HepG2 (cell line): ENCODE results near the gene VWA1. TPM values are rescaled to one million over a fixed set of nuclear protein-coding genes. Genes with fewer than 3 reads are reported as not detected.

ENCODE experiments used
- BHLHE40 ChIP-seq: IDR thresholded peaks from 2 replicates; pipeline ENCODE4 v1.6.1; 2011; ENCODE audit warnings: low read length, improper control_type of control experiment
- BORCS8-MEF2B ChIP-seq: sonication (generic); formaldehyde crosslinking; IDR thresholded peaks from 2 replicates; pipeline ENCODE4 v1.8.0; 2022; ENCODE audit warnings: mild to moderate bottlenecking, missing genetic modification reagents
- HES4 ChIP-seq: sonication (generic); formaldehyde crosslinking; IDR thresholded peaks from 2 replicates; pipeline ENCODE4 v1.9.0; 2021; ENCODE audit warnings: mild to moderate bottlenecking, missing genetic modification reagents, borderline replicate concordance
- HMGXB4 ChIP-seq, 2 experiments: sonication (generic) in 1 of 2; formaldehyde crosslinking in 1 of 2; IDR thresholded peaks; 2 replicates each; pipeline versions ENCODE4 v1.4.0 to v1.6.1; 2018 to 2020; ENCODE audit warnings: missing genetic modification reagents in 2 of 2, borderline replicate concordance in 1 of 2, low read depth in 1 of 2, mild to moderate bottlenecking in 1 of 2, missing biosample characterization in 1 of 2
- HNRNPH1 ChIP-seq: fragments of 200-400 bp; formaldehyde crosslinking; optimal IDR thresholded peaks from 2 replicates; pipeline ENCODE3; 2017; ENCODE audit warnings: mild to moderate bottlenecking, low read depth, low read length
- MBNL3 ChIP-seq: fragments of 250-450 bp; sonication (Bioruptor Pico); conservative IDR thresholded peaks from 2 replicates; pipeline ENCODE4 v1.8.0; 2022; ENCODE audit warnings: mild to moderate bottlenecking, inconsistent platforms
- NONO ChIP-seq, 2 experiments: fragments of 450-650 bp in 1 of 2; sonication (generic) in 1 of 2; formaldehyde crosslinking in 1 of 2; IDR thresholded peaks in 1 of 2; conservative IDR thresholded peaks in 1 of 2; 2 replicates each; pipeline versions ENCODE4 v1.6.1 to v1.8.0; 2017 to 2022; ENCODE audit warnings: mild to moderate bottlenecking in 1 of 2, missing genetic modification reagents in 1 of 2, moderate library complexity in 1 of 2
- PCBP2 ChIP-seq: fragments of 200-400 bp; formaldehyde crosslinking; optimal IDR thresholded peaks from 2 replicates; pipeline ENCODE3; 2018; ENCODE audit warnings: low read length, low read depth; ENCODE audit not compliant: poor library complexity, severe bottlenecking
- RNF219 ChIP-seq: sonication (generic); formaldehyde crosslinking; IDR thresholded peaks from 2 replicates; pipeline ENCODE4 v1.5.0; 2020; ENCODE audit warnings: mild to moderate bottlenecking, missing genetic modification reagents
- SNAI1 ChIP-seq: sonication (generic); formaldehyde crosslinking; IDR thresholded peaks from 2 replicates; pipeline ENCODE4 v1.5.0; 2020; ENCODE audit warnings: mild to moderate bottlenecking, missing genetic modification reagents, borderline replicate concordance
- ZBTB1 ChIP-seq: sonication (generic); formaldehyde crosslinking; IDR thresholded peaks from 2 replicates; pipeline ENCODE4 v1.4.0; 2020; ENCODE audit warnings: missing genetic modification reagents, borderline replicate concordance
- ZBTB39 ChIP-seq: sonication (generic); formaldehyde crosslinking; IDR thresholded peaks from 2 replicates; pipeline ENCODE4 v1.5.0; 2020; ENCODE audit warnings: missing genetic modification reagents
- ZBTB7A ChIP-seq: sonication (generic); formaldehyde crosslinking; IDR thresholded peaks from 2 replicates; pipeline ENCODE4 v1.8.0; 2022; ENCODE audit warnings: mild to moderate bottlenecking, missing genetic modification reagents
- ZFP36L2 ChIP-seq: sonication (generic); formaldehyde crosslinking; IDR thresholded peaks from 2 replicates; pipeline ENCODE4 v1.4.0; 2020; ENCODE audit warnings: missing genetic modification reagents
- ZMAT3 ChIP-seq: sonication (generic); formaldehyde crosslinking; conservative IDR thresholded peaks from 2 replicates; pipeline ENCODE4 v1.7.0; 2021; ENCODE audit warnings: missing genetic modification reagents
- ZNF503 ChIP-seq: sonication (generic); formaldehyde crosslinking; IDR thresholded peaks from 2 replicates; pipeline ENCODE4 v1.4.0; 2020; ENCODE audit warnings: missing genetic modification reagents
- ZNF510 ChIP-seq: sonication (generic); formaldehyde crosslinking; IDR thresholded peaks from 2 replicates; pipeline ENCODE4 v1.4.0; 2020; ENCODE audit warnings: low read depth, mild to moderate bottlenecking, missing genetic modification reagents
- ZNF556 ChIP-seq: sonication (generic); formaldehyde crosslinking; IDR thresholded peaks from 2 replicates; pipeline ENCODE4 v1.4.0; 2020; ENCODE audit warnings: mild to moderate bottlenecking, missing genetic modification reagents, borderline replicate concordance
- ZNF709 ChIP-seq: sonication (generic); formaldehyde crosslinking; IDR thresholded peaks from 2 replicates; pipeline ENCODE4 v1.5.0; 2020; ENCODE audit warnings: mild to moderate bottlenecking, missing genetic modification reagents
- ZNF781 ChIP-seq: sonication (generic); formaldehyde crosslinking; IDR thresholded peaks from 2 replicates; pipeline ENCODE4 v1.5.1; 2020; ENCODE audit warnings: borderline replicate concordance, mild to moderate bottlenecking, missing genetic modification reagents; ENCODE audit errors: not compliant biosample characterization
- polyA plus RNA-seq, 8 experiments: library from polyadenylated mRNA; depleted of rRNA in 3 of 8; stranded (reverse) in 7 of 8; unstranded in 1 of 8; fragments of >200 nt; fragmentation: Illumina TruSeq in 4 of 8; extraction: Trizol in 4 of 8; gene quantifications; 2 replicates each; pipeline versions ENCODE4 v1.2.1 to v1.2.3, GENCODE V29; 2011 to 2016; ENCODE audit warnings: low read depth in 4 of 8, missing spikeins in 1 of 8, mixed read lengths in 1 of 8; ENCODE audit not compliant: insufficient read depth in 1 of 8
- total RNA-seq, 5 experiments: library from RNA; depleted of rRNA; stranded (reverse); fragments of >200 nt; fragmentation: Illumina TruSeq; extraction: Trizol; gene quantifications; 2 replicates each; pipeline ENCODE4 v1.2.3, GENCODE V29; 2016; ENCODE audit warnings: low read depth in 1 of 5

Gene VWA1
- total and polyA plus RNA-seq, 2 of the 13 experiments (the other 11 are each of a cell fraction or from before 2014, with no cell fraction given) = 40.9 to 57.5 TPM

GRCh38 chr1:1421147-1421906 is 14.2 kb upstream of the VWA1 start, which contains the start of gene ANKRD65 (continued):
- TF ChIP-seq MBNL3 (CRISPR knock-in tag) (no peak), HNRNPH1 (no peak), BORCS8-MEF2B (CRISPR knock-in tag) (no peak), NONO (IDR thresholded peaks at IDR 0.05) (no peak), NONO (CRISPR knock-in tag; conservative IDR thresholded peaks at IDR 0.05) (peak; percentile 61; the same call in 1 of the 2 replicates), ZMAT3 (no peak), ZBTB7A (CRISPR knock-in tag) (peak; percentile 95), HMGXB4 (CRISPR knock-in tag; IDR thresholded peaks at IDR 0.05; ENCODE audit: borderline replicate concordance in 1 of 2, low read depth in 1 of 2) (peak in 1 of 2 experiments; percentile 84; a peak in 2 of 4 replicates), ZBTB1 (no peak), ZFP36L2 (CRISPR knock-in tag) (no peak), ZNF503 (no peak), BHLHE40 (no peak), ZNF510 (no peak), ZNF709 (CRISPR knock-in tag) (no peak), PCBP2 (no peak), ZNF556 (CRISPR knock-in tag) (no peak), ZBTB39 (CRISPR knock-in tag) (no peak), SNAI1 (CRISPR knock-in tag) (no peak), HES4 (CRISPR knock-in tag) (no peak), RNF219 (CRISPR knock-in tag) (no peak), ZNF781 (CRISPR knock-in tag) (no peak)
